B cell (primary cell): ENCODE measurements around the gene VCAM1. TPM values are rescaled to one million over a fixed set of nuclear protein-coding genes. Genes with fewer than 3 reads are reported as not detected.

Source experiments
- ATAC-seq: fragments of 200-7000 bp; cut with Tn5 transposase; one replicate; pipeline ENCODE4 v1.10.0; 2021; ENCODE audit warnings: low read depth, mild to moderate bottlenecking, moderate number of reproducible peaks, moderate library complexity
- CTCF ChIA-PET: fragments of 350-600 bp; sonication (Branson Sonifier 250); formaldehyde crosslinking; loops from one replicate; lab custom pipeline; 2021; ENCODE audit warnings: antibody characterized with exemption, inconsistent platforms; lab: Charles Lee
- POLR2A ChIA-PET: fragments of 350-600 bp; sonication (Branson Sonifier 250); formaldehyde crosslinking; loops from one replicate; lab custom pipeline; 2021; ENCODE audit warnings: antibody characterized with exemption; lab: Charles Lee
- DNase-seq: peaks from one replicate; pipeline ENCODE4 v3.0.0; 2013
- H2AFZ ChIP-seq: 2 replicates; pipeline ENCODE4 v1.6.1; 2012; ENCODE audit warnings: mild to moderate bottlenecking, low read depth, low read length; ENCODE audit not compliant: insufficient read depth, poor library complexity, severe bottlenecking
- H3K27ac ChIP-seq, 2 donors: 1 replicate in 1 of 2; 2 replicates in 1 of 2; pipeline ENCODE4 v1.5.1; 2012 to 2013; ENCODE audit warnings: low read length in 2 of 2, mild to moderate bottlenecking in 2 of 2, moderate library complexity in 1 of 2
- H3K27me3 ChIP-seq, 4 experiments: fragments of 200-600 bp in 1 of 4; sonication (generic) in 1 of 4; replicated peaks in 1 of 4; 1 replicate in 2 of 4; 2 replicates in 2 of 4; pipeline versions ENCODE4 v1.6.1 to v1.7.0; 2013 to 2016; ENCODE audit warnings: low read length in 3 of 4, mild to moderate bottlenecking in 2 of 4, mixed read lengths in 1 of 4, moderate library complexity in 1 of 4; ENCODE audit not compliant: insufficient read depth in 4 of 4, control insufficient read depth in 3 of 4; ENCODE audit errors: control extremely low read depth in 1 of 4
- H3K36me3 ChIP-seq, 2 experiments: replicated peaks in 1 of 2; 1 replicate in 1 of 2; 2 replicates in 1 of 2; pipeline versions ENCODE4 v1.6.1 to v1.7.1; 2013; ENCODE audit warnings: low read length in 1 of 2; ENCODE audit not compliant: insufficient read depth in 2 of 2, control insufficient read depth in 1 of 2; ENCODE audit errors: control extremely low read depth in 1 of 2, extremely low read depth in 1 of 2
- H3K4me1 ChIP-seq, 2 donors: fragments of 200-600 bp in 1 of 2; sonication (generic) in 1 of 2; 1 replicate in 1 of 2; 2 replicates in 1 of 2; pipeline versions ENCODE4 v1.5.1 to v1.6.1; 2013 to 2017; ENCODE audit warnings: low read length in 2 of 2; ENCODE audit not compliant: control insufficient read depth in 2 of 2, insufficient read depth in 2 of 2
- H3K4me2 ChIP-seq: replicated peaks from 2 replicates; pipeline ENCODE3; 2012; ENCODE audit warnings: mild to moderate bottlenecking, low read depth, low read length; ENCODE audit not compliant: poor library complexity, severe bottlenecking
- H3K4me3 ChIP-seq, 5 experiments: fragments of 200-600 bp in 1 of 5; sonication (generic) in 1 of 5; 1 replicate in 3 of 5; 2 replicates in 2 of 5; pipeline versions ENCODE4 v1.5.1 to v1.7.0; 2011 to 2016; ENCODE audit warnings: low read length in 4 of 5, mild to moderate bottlenecking in 4 of 5, low read depth in 2 of 5, control low read depth in 1 of 5, moderate library complexity in 1 of 5; ENCODE audit not compliant: insufficient read depth in 1 of 5; ENCODE audit errors: control extremely low read depth in 1 of 5, extremely low read depth in 1 of 5
- H3K79me2 ChIP-seq: fragments of 200-600 bp; sonication (generic); one replicate; pipeline ENCODE4 v1.6.0; 2016; ENCODE audit warnings: low read length; ENCODE audit not compliant: control insufficient read depth, insufficient read depth
- H3K9ac ChIP-seq: fragments of 200-600 bp; sonication (generic); 2 replicates; pipeline ENCODE4 v1.6.1; 2017; ENCODE audit warnings: mild to moderate bottlenecking, low read length, moderate library complexity
- H3K9me3 ChIP-seq, 3 donors: one replicate each; pipeline versions ENCODE4 v1.6.1 to v1.7.1; 2013; ENCODE audit warnings: low read length in 2 of 3; ENCODE audit not compliant: control insufficient read depth in 2 of 3, insufficient read depth in 1 of 3; ENCODE audit errors: control extremely low read depth in 1 of 3
- H4K20me1 ChIP-seq: 2 replicates; pipeline ENCODE4 v1.6.0; 2012; ENCODE audit warnings: mild to moderate bottlenecking, low read length; ENCODE audit not compliant: insufficient read depth, control insufficient read depth, poor library complexity, severe bottlenecking
- H3K27ac Mint-ChIP-seq: one replicate; pipeline ENCODE4 v1.8.0; 2021; ENCODE audit warnings: mixed read lengths
- H3K27me3 Mint-ChIP-seq: one replicate; pipeline ENCODE4 v1.8.0; 2021; ENCODE audit warnings: mixed read lengths
- H3K4me1 Mint-ChIP-seq: one replicate; pipeline ENCODE4 v1.8.0; 2021; ENCODE audit warnings: mixed read lengths
- H3K4me3 Mint-ChIP-seq: one replicate; pipeline ENCODE4 v1.8.0; 2021; ENCODE audit warnings: mixed read lengths
- H3K9me3 Mint-ChIP-seq: one replicate; pipeline ENCODE4 v1.8.0; 2022; ENCODE audit warnings: mixed read lengths; ENCODE audit not compliant: insufficient read depth
- EZH2 ChIP-seq: IDR thresholded peaks from 2 replicates; pipeline ENCODE4 v1.6.1; 2012; ENCODE audit warnings: borderline replicate concordance, low read depth, mild to moderate bottlenecking, moderate library complexity, low read length; ENCODE audit not compliant: insufficient read depth, poor library complexity, severe bottlenecking
- whole genome bisulfite sequencing: methylation state at CpG from one replicate; pipeline ENCODE4 v1.1.5; 2013; ENCODE audit warnings: missing lambda C conversion rate; ENCODE audit not compliant: insufficient coverage; 5-methylcytosine and 5-hydroxymethylcytosine counted together
- intact Hi-C: fragments of 100-400 bp; cut with micrococcal nuclease; formaldehyde crosslinking; loops from one replicate; pipeline ENCODE4 v1.10.0; 2022
- polyA plus RNA-seq: library from polyadenylated mRNA; depleted of rRNA; stranded (reverse); fragments of >200 nt; gene quantifications from 2 replicates; pipeline ENCODE4 v1.2.3, GENCODE V29; 2012
- total RNA-seq, 2 donors: library from RNA; stranded (reverse); fragments of 120-200 nt in 1 of 2; gene quantifications; 1 replicate in 1 of 2; 2 replicates in 1 of 2; pipeline versions ENCODE4 v1.2.3 to v1.2.4, GENCODE V29; 2013 to 2022
- TF ChIP-seq, protein P1 (sequence below): fragments of 200-600 bp; IDR thresholded peaks from one replicate; pipeline ENCODE4 v1.8.0; 2022; ENCODE audit warnings: antibody characterized with exemption, mild to moderate bottlenecking

Gene VCAM1
- total and polyA plus RNA-seq, 2 donors (not counting 1 experiment from before 2014, with no cell fraction given), result not detected

DNA sequence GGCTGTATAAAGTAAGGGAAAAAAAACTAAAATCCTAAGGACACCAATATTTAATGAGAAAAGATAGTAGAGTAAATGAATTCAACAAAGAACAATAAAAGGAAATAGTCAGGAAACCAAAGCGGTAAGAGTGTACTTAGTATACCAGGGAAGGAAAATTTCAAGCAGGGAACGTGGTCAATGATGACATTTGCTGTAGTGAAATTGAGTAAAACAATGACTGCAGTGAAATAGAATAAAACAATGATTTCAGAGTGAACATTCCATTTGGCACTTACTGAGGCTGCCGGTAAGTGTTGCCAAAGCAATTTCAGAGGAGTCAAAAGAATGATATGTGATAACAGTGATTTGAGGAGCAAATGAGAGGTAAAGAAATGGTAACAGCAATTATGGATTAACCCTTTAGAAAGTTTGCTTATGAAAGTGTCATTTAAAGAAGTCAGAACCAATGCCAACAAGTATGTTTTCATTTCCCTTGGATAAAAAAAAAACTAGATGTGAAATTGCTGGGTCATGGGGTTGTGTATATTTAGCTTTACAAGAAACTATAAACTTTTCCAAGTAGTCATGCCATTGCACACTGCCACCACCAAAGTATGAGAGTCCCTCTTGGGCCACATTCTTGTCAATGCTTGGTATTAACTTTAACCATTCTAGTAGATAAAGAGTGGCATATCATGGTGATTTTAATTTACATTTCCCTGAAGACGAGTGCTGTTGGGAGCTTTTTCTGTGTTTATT is 50.5 kb downstream of the VCAM1 start:
- H3K27me3 Mint-ChIP-seq, result no peaks in the 10 kb centered on the region
- Histone ChIP-seq H3K4me3 (no peak overlapping the region), H2AFZ (no peak overlapping the region), H3K79me2 (no peaks in the 10 kb centered on the region), H3K9me3 (no peaks in the 10 kb centered on the region), H3K36me3 (no peaks in the 10 kb centered on the region), H4K20me1 (no peaks in the 10 kb centered on the region), H3K27ac (no peak overlapping the region), H3K4me2 (no peak overlapping the region), H3K9ac (no peak overlapping the region), H3K4me1 (no peaks in the 10 kb centered on the region), H3K27me3 (no peaks in the 10 kb centered on the region)
- 53% methylated on average over 3 of the region's 4 CpGs for WGBS
- no peak for TF ChIP-seq EZH2
- TF ChIP-seq, protein P1, sequence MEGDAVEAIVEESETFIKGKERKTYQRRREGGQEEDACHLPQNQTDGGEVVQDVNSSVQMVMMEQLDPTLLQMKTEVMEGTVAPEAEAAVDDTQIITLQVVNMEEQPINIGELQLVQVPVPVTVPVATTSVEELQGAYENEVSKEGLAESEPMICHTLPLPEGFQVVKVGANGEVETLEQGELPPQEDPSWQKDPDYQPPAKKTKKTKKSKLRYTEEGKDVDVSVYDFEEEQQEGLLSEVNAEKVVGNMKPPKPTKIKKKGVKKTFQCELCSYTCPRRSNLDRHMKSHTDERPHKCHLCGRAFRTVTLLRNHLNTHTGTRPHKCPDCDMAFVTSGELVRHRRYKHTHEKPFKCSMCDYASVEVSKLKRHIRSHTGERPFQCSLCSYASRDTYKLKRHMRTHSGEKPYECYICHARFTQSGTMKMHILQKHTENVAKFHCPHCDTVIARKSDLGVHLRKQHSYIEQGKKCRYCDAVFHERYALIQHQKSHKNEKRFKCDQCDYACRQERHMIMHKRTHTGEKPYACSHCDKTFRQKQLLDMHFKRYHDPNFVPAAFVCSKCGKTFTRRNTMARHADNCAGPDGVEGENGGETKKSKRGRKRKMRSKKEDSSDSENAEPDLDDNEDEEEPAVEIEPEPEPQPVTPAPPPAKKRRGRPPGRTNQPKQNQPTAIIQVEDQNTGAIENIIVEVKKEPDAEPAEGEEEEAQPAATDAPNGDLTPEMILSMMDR, result no peak
- H3K4me1 Mint-ChIP-seq, result no peaks in the 10 kb centered on the region
- intact Hi-C loops, result no loop called here
- CTCF ChIA-PET, result interaction anchor here (0.6 kb wide), 1 partner anchor 588 kb away, joined by 4 read pairs; no protein-coding TSS in a partner anchor
- ATAC-seq (no peak), DNase-seq (no peak)
- no peak overlapping the region for H3K27ac Mint-ChIP-seq
- POLR2A ChIA-PET, result no interaction called here
- H3K4me3 Mint-ChIP-seq, result no peak overlapping the region
- H3K9me3 Mint-ChIP-seq, result no peaks in the 10 kb centered on the region

DNA sequence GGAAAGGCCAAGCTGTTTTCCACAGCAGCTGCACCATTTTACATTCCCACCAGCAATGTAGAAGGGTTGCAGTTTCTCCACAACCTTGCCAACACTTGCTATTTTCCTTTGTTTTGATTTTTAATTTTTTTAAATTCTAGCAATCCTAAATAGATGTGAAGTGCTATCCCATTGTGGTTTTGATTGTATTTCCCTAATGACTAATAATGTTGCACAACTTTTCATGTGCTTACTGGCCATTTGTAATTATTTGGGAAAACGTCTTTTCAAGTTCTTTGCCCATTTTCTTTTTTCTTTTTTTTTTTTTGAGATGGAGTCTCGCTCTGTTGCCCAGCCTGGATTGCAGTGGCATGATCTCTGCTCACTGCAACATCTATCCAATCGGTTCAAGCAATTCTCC is 53.9 kb downstream of the VCAM1 start:
- ATAC-seq, result no peak
- Mint-ChIP-seq H3K4me1 (no peaks in the 10 kb centered on the region), H3K27ac (no peak overlapping the region), H3K27me3 (no peaks in the 10 kb centered on the region), H3K9me3 (no peaks in the 10 kb centered on the region), H3K4me3 (no peak overlapping the region)
- POLR2A ChIA-PET, result no interaction called here
- H3K4me2 ChIP-seq, result no peak overlapping the region
- H3K79me2 ChIP-seq, result no peaks in the 10 kb centered on the region
- no peak overlapping the region for H3K27ac ChIP-seq
- no peaks in the 10 kb centered on the region for H3K9me3 ChIP-seq
- H3K4me3 ChIP-seq, result no peak overlapping the region
- no peaks in the 10 kb centered on the region for H3K4me1 ChIP-seq
- no peaks in the 10 kb centered on the region for H4K20me1 ChIP-seq
- no peak for DNase-seq
- H3K36me3 ChIP-seq, result no peaks in the 10 kb centered on the region
- no peaks in the 10 kb centered on the region for H3K27me3 ChIP-seq
- CTCF ChIA-PET, result no interaction called here
- no peak overlapping the region for H3K9ac ChIP-seq
- 92% methylated on average over 2 of the region's 3 CpGs for WGBS
- TF ChIP-seq EZH2, result no peak
- TF ChIP-seq, protein P1, result no peak
- no peak overlapping the region for H2AFZ ChIP-seq
- intact Hi-C loops, result no loop called here
